K562 (cell line): ENCODE measurements around the gene NKAIN1. TPM values are rescaled to one million over a fixed set of nuclear protein-coding genes. Genes with fewer than 3 reads are reported as not detected.
A peak's percentile ranks its signal among the peaks of the same experiment; 100 is the strongest.

Source experiments
- ATAC-seq: fragments of 200-7000 bp; cut with Tn5 transposase; 3 replicates; pipeline ENCODE4 v1.9.1; 2020; ENCODE audit warnings: moderate library complexity
- BruUV-seq: library from RNA; stranded (reverse); fragments of 400-500 nt; replicated peaks from 2 replicates; lab custom pipeline; 2021; lab: Mats Ljungman, UMichigan
- CTCF ChIA-PET: fragments of 300-600 bp; formaldehyde crosslinking; extraction: SDS; loops from one replicate; lab custom pipeline; 2021; ENCODE audit warnings: low intra/inter-chr PET ratio; lab: Yijun Ruan, JAX
- POLR2A ChIA-PET: fragments of 300-600, 350-650 bp; sonication (Branson Sonifier 250); formaldehyde crosslinking; extraction: SDS; loops from one replicate; lab custom pipeline; 2021; ENCODE audit warnings: antibody characterized with exemption, inconsistent platforms; lab: Yijun Ruan, JAX
- DNase-seq, 4 experiments: peaks; one replicate each; pipeline versions ENCODE4 v3.0.0 to v3.0.0-alpha.2; 2011 to 2018; ENCODE audit warnings: low spot score in 3 of 4, mixed read lengths in 3 of 4; ENCODE audit errors: extremely low read depth in 1 of 4
- FAIRE-seq: peaks from 2 replicates; lab custom pipeline; 2011; peaks lifted over from hg19 to GRCh38; lab: Jason Lieb, UNC
- H2AFZ ChIP-seq: 2 replicates; pipeline ENCODE4 v1.6.0; 2011; ENCODE audit warnings: low read depth, low read length, control low read depth, inconsistent platforms
- H3K27ac ChIP-seq: fragments of 200-600 bp; 3 replicates; pipeline ENCODE4 v1.8.0; 2011; ENCODE audit warnings: low read depth, mild to moderate bottlenecking, control low read depth, inconsistent platforms, low read length, moderate library complexity, mixed read lengths; ENCODE audit errors: extremely low read depth
- H3K27me3 ChIP-seq, 2 experiments: fragments of 300-600 bp in 1 of 2; 2 replicates in 1 of 2; 3 replicates in 1 of 2; pipeline versions ENCODE4 v1.6.0 to v1.8.0; 2011; ENCODE audit warnings: inconsistent platforms in 2 of 2, low read length in 2 of 2, mild to moderate bottlenecking in 1 of 2, mixed read lengths in 1 of 2, moderate library complexity in 1 of 2; ENCODE audit not compliant: control insufficient read depth in 2 of 2, insufficient read depth in 2 of 2
- H3K36me3 ChIP-seq: fragments of 300-600 bp; 3 replicates; pipeline ENCODE4 v1.8.0; 2011; ENCODE audit warnings: mild to moderate bottlenecking, low read length, inconsistent platforms; ENCODE audit not compliant: control insufficient read depth, insufficient read depth
- H3K4me1 ChIP-seq, 2 experiments: fragments of 200-600 bp in 1 of 2; replicated peaks in 1 of 2; 2 replicates in 1 of 2; 3 replicates in 1 of 2; pipeline versions ENCODE4 v1.5.1 to v1.8.0; 2011; ENCODE audit warnings: inconsistent platforms in 2 of 2, low read length in 2 of 2, mild to moderate bottlenecking in 1 of 2, mixed read lengths in 1 of 2, moderate library complexity in 1 of 2; ENCODE audit not compliant: control insufficient read depth in 2 of 2, insufficient read depth in 2 of 2
- H3K4me2 ChIP-seq: 2 replicates; pipeline ENCODE4 v1.6.1; 2011; ENCODE audit warnings: low read length, control low read depth, inconsistent platforms, mixed read lengths; ENCODE audit not compliant: insufficient read depth
- H3K4me3 ChIP-seq: fragments of 200-600 bp; sonication (generic), shearing (Covaris generic); 2 replicates; pipeline ENCODE4 v1.5.1; 2016; ENCODE audit warnings: control low read depth, inconsistent platforms
- H3K79me2 ChIP-seq: fragments of 200-600 bp; 3 replicates; pipeline ENCODE4 v1.8.0; 2011; ENCODE audit warnings: low read length, inconsistent platforms; ENCODE audit not compliant: control insufficient read depth, insufficient read depth
- H3K9ac ChIP-seq, 2 experiments: 2 replicates each; pipeline versions ENCODE4 v1.6.0 to v1.6.1; 2011; ENCODE audit warnings: low read depth in 2 of 2, low read length in 2 of 2, control low read depth in 1 of 2, inconsistent platforms in 1 of 2, mild to moderate bottlenecking in 1 of 2, mixed read lengths in 1 of 2; ENCODE audit not compliant: insufficient read depth in 1 of 2
- H3K9me1 ChIP-seq: one replicate; pipeline ENCODE4 v1.6.0; 2011; ENCODE audit warnings: inconsistent platforms, mild to moderate bottlenecking, low read length, moderate library complexity; ENCODE audit not compliant: control insufficient read depth, insufficient read depth
- H3K9me3 ChIP-seq: replicated peaks from 2 replicates; pipeline ENCODE4 v1.5.1; 2011; ENCODE audit warnings: low read depth, low read length, inconsistent platforms; ENCODE audit not compliant: control insufficient read depth, insufficient read depth
- H4K20me1 ChIP-seq: replicated peaks from 2 replicates; pipeline ENCODE4 v1.6.1; 2011; ENCODE audit warnings: low read length, inconsistent platforms, mixed read lengths; ENCODE audit not compliant: control insufficient read depth, insufficient read depth
- ADNP ChIP-seq: fragments of 200-800 bp; sonication (Bioruptor generic); IDR thresholded peaks from 2 replicates; pipeline ENCODE4 v1.6.1; 2016; ENCODE audit warnings: missing genetic modification characterization, missing compliant biosample characterization
- BCOR ChIP-seq: fragments of 450-650 bp; IDR thresholded peaks from 2 replicates; pipeline ENCODE4 v1.6.1; 2016
- HDAC2 ChIP-seq: fragments of 450-650 bp; IDR thresholded peaks from 2 replicates; pipeline ENCODE4 v1.6.1; 2016; ENCODE audit warnings: mild to moderate bottlenecking
- KDM1A ChIP-seq, 2 experiments: fragments of 450-650 bp; IDR thresholded peaks; 2 replicates each; pipeline ENCODE4 v1.6.1; 2016; ENCODE audit warnings: mild to moderate bottlenecking in 2 of 2
- RBM25 ChIP-seq: fragments of 200-400 bp; formaldehyde crosslinking; IDR thresholded peaks from 2 replicates; pipeline ENCODE4 v1.6.1; 2018; ENCODE audit warnings: low read length, low read depth, moderate library complexity; ENCODE audit not compliant: severe bottlenecking
- ZFP36 ChIP-seq: fragments of 150-350 bp; IDR thresholded peaks from 2 replicates; pipeline ENCODE4 v1.6.1; 2018; ENCODE audit warnings: low read length, low read depth; ENCODE audit not compliant: partially characterized antibody
- ZNF124 ChIP-seq: sonication (generic); formaldehyde crosslinking; IDR thresholded peaks from 2 replicates; pipeline ENCODE4 v1.8.1; 2022; ENCODE audit warnings: missing genetic modification reagents
- WGBS: fragments of 100-300 bp; shearing (Covaris generic); methylation state at CpG from one replicate; pipeline ENCODE4 v1.1.6; 2016; ENCODE audit warnings: low coverage, mixed read lengths; ENCODE audit not compliant: insufficient coverage; ENCODE audit errors: missing lambda C conversion rate; 5-methylcytosine and 5-hydroxymethylcytosine counted together
- in situ Hi-C: fragments of 300-500 bp; cut with MboI; formaldehyde crosslinking; loops from 4 replicates; pipeline ENCODE4 v1.15.0; 2018; ENCODE audit warnings: inconsistent platforms, mixed read lengths
- intact Hi-C: fragments of 100-400 bp; cut with micrococcal nuclease; formaldehyde crosslinking; loops from 2 replicates; pipeline ENCODE4 v1.14.2; 2022
- polyA plus RNA-seq, 8 experiments: library from polyadenylated mRNA; depleted of rRNA in 4 of 8; stranded (reverse) in 5 of 8; unstranded in 3 of 8; fragments of >200 nt; fragmentation: Nextera tagmentation in 2 of 8; fragmentation: Illumina TruSeq in 1 of 8; extraction: Ambion mirVana in 2 of 8; extraction: Trizol in 1 of 8; gene quantifications; 2 replicates each; pipeline versions ENCODE4 v1.2.1 to v1.2.3, GENCODE V29; 2011 to 2014; ENCODE audit warnings: inconsistent platforms in 1 of 8, missing spikeins in 1 of 8
- total RNA-seq, 7 experiments: library from RNA; depleted of rRNA in 6 of 7; stranded (reverse); fragments of >200 nt in 6 of 7; fragmentation: Illumina TruSeq in 2 of 7; extraction: Trizol in 2 of 7; gene quantifications; 2 replicates each; pipeline versions ENCODE4 v1.2.1 to v1.2.3, GENCODE V29; 2011 to 2021; ENCODE audit warnings: low replicate concordance in 1 of 7
- TF ChIP-seq, protein P1 (sequence below): IDR thresholded peaks from 3 replicates; pipeline ENCODE4 v1.6.1; 2011; ENCODE audit warnings: borderline replicate concordance, mild to moderate bottlenecking, moderate library complexity; ENCODE audit not compliant: insufficient read length; ENCODE audit errors: extremely low read depth

Gene NKAIN1
- total and polyA plus RNA-seq, 9 of the 15 experiments (the other 6 are each of a cell fraction or from before 2014, with no cell fraction given) = 0.03 to 0.22 (median 0.04) TPM; not detected in 3

DNA sequence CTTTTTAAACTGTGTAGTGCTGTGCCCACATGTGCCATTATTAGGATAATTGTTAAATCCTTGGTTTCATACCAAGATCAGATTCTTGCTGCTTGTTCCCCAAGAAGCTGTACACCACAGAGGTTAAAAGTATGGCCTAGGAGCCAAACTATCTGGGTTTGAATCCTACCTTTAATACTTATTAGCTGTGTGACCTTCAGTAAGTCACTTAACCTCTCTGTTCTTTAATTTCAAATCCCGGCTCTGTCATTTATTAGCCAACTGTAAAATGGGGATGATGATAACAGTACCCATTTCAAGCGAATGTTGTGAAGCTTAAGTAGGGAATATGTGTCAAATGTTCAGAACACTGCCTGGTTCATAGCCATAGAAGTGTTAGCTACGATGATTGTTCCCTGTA is 32.6 kb downstream of the NKAIN1 start:
- WGBS = 7% methylated on average over 3 of the region's 3 CpGs
- Histone ChIP-seq H3K27ac (no peak overlapping the region), H3K79me2 (no peaks in the 10 kb centered on the region)
- intact Hi-C loops = no loop called here
- ATAC-seq = no peak
- TF ChIP-seq BCOR (peak; percentile 91), ZFP36 (peak; percentile 68), HDAC2 (0 out of 2 replicates have a peak, but pooled peaks have one; percentile 53), ZNF124 (CRISPR knock-in tag) (no peak), RBM25 (peak; percentile 84), KDM1A (IDR thresholded peaks at IDR 0.05) (peak; percentile 62 to 74), ADNP (tag) (peak; percentile 51; the same call in 1 of the 2 replicates)
- TF ChIP-seq, protein P1, sequence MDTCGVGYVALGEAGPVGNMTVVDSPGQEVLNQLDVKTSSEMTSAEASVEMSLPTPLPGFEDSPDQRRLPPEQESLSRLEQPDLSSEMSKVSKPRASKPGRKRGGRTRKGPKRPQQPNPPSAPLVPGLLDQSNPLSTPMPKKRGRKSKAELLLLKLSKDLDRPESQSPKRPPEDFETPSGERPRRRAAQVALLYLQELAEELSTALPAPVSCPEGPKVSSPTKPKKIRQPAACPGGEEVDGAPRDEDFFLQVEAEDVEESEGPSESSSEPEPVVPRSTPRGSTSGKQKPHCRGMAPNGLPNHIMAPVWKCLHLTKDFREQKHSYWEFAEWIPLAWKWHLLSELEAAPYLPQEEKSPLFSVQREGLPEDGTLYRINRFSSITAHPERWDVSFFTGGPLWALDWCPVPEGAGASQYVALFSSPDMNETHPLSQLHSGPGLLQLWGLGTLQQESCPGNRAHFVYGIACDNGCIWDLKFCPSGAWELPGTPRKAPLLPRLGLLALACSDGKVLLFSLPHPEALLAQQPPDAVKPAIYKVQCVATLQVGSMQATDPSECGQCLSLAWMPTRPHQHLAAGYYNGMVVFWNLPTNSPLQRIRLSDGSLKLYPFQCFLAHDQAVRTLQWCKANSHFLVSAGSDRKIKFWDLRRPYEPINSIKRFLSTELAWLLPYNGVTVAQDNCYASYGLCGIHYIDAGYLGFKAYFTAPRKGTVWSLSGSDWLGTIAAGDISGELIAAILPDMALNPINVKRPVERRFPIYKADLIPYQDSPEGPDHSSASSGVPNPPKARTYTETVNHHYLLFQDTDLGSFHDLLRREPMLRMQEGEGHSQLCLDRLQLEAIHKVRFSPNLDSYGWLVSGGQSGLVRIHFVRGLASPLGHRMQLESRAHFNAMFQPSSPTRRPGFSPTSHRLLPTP = no peak
- TF ChIP-seq, all 486 proteins: peak for 6
- ChIA-PET CTCF (no interaction called here), POLR2A (interaction anchor here (0.5 to 0.8 kb wide), 3 partner anchors 10 to 124 kb away, joined by 3 to 4 read pairs (median 4); no protein-coding TSS in a partner anchor)
- no peaks in the 10 kb centered on the region for H3K9me3 ChIP-seq
- in situ Hi-C loops = no loop called here
- no peak overlapping the region for H3K9ac ChIP-seq
- H2AFZ ChIP-seq = no peak overlapping the region
- no peak overlapping the region for H3K4me3 ChIP-seq
- BruUV-seq = no TSS peak
- H3K4me2 ChIP-seq = no peak overlapping the region
- H4K20me1 ChIP-seq = peaks cover 4% of the 10 kb centered on the region; the same call in 1 of the 2 replicates
- DNase-seq (no peak), FAIRE-seq (peak; percentile 11)
- H3K9me1 ChIP-seq = no peaks in the 10 kb centered on the region
- H3K36me3 ChIP-seq = no peaks in the 10 kb centered on the region
- peaks cover 31 to 51% of the 10 kb centered on the region in 2 experiments for H3K27me3 ChIP-seq
- H3K4me1 ChIP-seq = no peaks in the 10 kb centered on the region
